Suppressor macrophage treated with lipopolysaccharide for 1 hour (primary cell): ENCODE results near the gene CLCN4.

Source experiments
- DNase-seq, 3 donors: peaks; one replicate each; pipeline ENCODE4 v3.0.0-alpha.2; 2020 to 2022

Gene CLCN4

GRCh38 chrX:10167573-10167972 is 10.8 kb downstream of the CLCN4 start:
- no peak for DNase-seq

GRCh38 chrX:10168226-10168625 is 11.5 kb downstream of the CLCN4 start:
- peak; percentile 64 to 73 (median 65) for DNase-seq

GRCh38 chrX:10169175-10169574 is 12.4 kb downstream of the CLCN4 start:
- DNase-seq: no peak

- peak; percentile 48 to 65 (median 52) for DNase-seq
Observed at GRCh38 chrX:10171249-10171648, 14.5 kb downstream of the CLCN4 start.

GRCh38 chrX:10172877-10173276 is 16.1 kb downstream of the CLCN4 start:
- no peak for DNase-seq

DNA sequence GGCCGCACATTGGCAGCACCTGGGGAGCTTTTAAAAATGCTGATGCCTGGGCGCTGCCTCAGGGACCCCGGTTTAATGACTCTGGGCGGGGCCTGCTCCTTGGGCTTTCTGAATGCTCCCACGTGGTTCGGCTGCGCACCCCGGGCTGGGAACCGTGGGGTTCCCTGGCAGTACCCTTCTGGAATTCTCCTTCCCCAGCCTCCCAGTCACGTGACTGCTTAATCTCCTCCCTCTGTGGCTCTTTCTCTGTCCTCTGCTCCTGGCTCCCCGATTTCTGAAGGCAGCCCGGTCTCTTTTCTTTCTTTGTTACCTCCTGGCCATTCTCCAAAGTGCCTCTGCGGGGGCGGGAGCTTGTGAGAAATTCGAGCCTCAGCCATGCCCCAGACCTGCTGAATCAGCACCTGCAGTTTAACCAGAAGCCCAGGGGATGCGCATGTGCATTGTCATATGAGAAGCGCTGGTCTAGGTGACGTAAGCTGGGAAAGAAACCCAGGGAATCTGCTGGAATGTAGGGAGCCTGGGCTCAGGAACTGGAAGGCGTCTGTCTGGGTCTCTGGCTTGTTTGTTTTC is 16.6 kb downstream of the CLCN4 start:
- peak in 1 of 3 donors; percentile 13 for DNase-seq

DNA sequence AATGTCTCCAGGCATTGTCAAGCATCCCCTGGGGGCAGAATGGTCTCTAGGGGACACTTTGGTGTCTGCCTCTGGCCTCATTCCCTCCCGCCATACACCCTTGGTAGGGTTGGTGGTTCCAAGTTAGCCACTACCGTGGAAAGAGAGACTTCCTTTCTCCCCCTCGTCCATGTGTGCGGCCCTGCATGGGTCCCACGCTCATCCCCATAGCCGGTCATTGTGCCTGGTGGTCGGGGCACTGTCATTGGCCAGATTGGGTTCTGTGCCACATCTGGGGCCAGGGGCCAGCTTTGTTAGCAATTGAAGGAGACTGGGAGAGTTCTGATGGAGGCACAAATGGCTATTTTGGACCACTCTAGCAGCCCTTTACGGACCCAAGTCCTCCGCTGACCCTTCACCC is 17.3 kb downstream of the CLCN4 start:
- DNase-seq: no peak

GRCh38 chrX:10174810-10175209 is 18.0 kb downstream of the CLCN4 start:
- no peak for DNase-seq

GRCh38 chrX:10175319-10175871 is 18.6 kb downstream of the CLCN4 start:
- DNase-seq: no peak

DNA sequence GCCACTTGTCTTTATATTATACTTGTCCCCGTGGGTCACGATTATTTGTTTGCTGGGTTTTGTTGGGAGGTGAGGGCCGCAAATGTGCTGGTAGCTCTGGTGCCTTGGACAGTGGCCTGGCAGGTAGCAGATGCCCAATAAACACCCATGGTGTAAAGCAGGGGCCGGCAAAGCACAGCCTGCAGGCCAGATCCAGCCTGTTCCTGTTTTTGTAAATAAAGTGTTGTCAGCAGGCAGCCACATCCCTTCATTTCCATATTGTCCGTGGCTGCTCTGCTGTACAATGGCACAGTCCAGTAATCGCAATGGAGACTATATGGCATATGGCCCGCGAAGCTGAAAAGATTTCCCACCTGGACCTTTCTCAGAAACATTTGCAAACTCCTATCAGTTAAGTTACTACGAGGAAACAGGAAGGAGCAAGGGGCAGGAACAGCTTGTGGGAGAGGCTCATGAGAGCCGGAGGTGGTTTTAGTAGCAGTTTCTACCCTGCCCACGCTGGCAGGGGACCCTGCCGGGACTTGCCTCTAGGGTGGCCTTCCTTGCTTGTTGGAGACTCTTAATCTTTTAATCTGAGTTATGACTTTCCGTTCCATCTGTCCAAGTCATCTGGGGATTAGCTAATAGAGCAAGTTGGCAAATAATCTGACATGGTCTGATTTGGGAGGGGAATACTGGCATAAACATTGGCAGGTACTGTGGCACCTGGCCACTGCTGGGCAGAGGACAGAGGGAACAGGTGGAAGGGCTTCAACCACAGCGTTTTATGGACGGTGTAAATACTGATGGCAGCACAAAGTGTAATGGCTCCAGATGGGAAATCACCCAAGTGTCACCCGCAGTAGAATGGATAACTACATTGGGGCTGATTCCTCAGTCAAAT is 19.6 kb downstream of the CLCN4 start:
- peak; percentile 44 to 67 (median 46) for DNase-seq

- DNase-seq: no peak
Observed at GRCh38 chrX:10177004-10177396, 20.2 kb downstream of the CLCN4 start.

GRCh38 chrX:10177601-10178000 is 20.8 kb downstream of the CLCN4 start:
- no peak for DNase-seq

DNA sequence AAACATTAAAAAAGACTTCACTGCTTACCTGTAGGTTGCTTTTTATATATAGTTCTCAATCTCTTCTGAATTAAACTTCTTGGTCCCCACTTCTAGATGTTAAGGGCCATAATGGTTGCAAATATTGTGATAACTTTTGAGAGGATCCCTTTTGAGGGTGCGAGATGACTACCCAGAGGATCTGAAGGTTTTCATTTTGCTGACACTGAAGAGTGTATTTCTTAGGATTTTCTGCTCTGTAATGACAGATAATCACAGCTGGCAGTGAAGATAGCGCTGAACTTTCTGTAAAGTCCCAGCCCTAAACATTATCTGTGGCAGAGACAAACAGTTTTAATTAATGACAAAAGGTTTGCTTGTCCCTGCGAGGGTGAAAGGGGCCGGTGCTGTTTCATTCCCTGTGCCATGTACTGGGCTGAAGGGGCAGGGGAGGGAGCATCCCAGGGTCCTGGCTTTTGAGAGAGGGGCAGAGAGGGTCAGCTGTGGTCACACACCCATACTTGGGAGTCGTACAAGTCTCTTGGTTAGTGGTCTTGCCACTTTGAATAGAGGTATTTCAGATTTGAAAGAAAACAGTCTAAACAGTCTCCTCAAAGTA is 22.2 kb downstream of the CLCN4 start:
- no peak for DNase-seq

DNA sequence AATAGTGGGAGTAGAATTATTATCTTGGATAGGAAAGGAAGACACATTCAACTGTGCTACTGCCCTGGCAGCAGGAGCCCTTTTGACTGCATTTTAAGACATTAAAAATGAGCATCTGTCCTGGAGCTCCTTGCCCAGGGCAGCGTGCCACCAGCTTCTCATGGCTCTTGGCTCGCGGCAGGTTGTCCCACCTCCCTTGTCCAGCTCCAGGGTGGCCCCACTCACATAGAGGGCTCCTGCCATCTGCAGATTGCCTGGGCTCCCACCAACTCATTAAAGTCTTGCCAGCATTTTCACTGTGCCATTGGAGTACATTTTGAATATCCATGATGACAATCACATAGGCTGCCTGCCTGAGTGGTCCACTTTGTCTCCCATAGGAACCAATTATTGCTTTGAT is 27.0 kb downstream of the CLCN4 start:
- no peak for DNase-seq

GRCh38 chrX:10184411-10184810 is 27.6 kb downstream of the CLCN4 start:
- no peak for DNase-seq

DNA sequence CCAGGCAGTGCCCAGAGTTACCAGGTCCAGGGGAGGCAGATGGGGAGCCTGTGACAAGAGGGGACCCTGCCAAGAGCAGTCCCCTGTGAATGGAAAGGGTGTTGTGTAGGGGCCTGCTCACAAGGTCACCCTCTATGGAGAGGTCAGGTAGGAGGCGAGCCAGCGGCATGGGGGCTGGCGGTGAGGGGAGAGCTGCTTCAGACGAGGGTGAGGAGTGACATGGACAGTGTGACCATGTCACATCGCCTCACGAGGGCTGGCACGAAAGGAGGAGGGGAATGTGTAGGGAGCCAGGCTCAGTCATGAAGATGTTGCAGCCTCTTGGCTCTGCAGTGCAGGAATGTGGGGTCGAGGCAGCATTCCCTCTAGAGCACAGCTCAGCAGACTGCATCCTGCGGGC is 29.6 kb downstream of the CLCN4 start:
- no peak for DNase-seq

GRCh38 chrX:10187421-10187820 is 30.6 kb downstream of the CLCN4 start:
- DNase-seq: no peak

- peak; percentile 65 to 81 (median 73) for DNase-seq
Observed at GRCh38 chrX:10189317-10190268, 32.8 kb downstream of the CLCN4 start.

GRCh38 chrX:10190367-10190766 is 33.6 kb downstream of the CLCN4 start:
- peak; percentile 69 to 73 (median 73) for DNase-seq

DNA sequence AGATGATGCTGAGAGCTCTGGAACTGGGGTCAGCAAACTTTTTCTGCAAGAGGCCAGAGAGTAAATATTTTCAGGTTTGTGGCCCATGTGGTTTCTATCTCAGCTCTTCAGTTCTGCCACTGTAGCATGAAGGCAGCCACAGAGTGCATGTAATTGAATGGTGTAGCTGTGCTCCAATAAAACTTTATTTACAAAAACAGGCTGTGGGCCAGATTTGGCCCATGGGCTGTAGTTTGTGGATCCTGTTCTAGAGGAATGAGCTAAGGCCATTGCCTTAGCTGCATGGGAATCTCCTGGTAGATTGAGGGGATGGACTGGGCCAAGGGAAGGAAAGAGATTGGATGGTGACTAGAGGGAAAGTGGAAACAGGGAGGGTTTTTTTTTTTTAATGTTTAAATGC is 36.8 kb downstream of the CLCN4 start:
- DNase-seq: no peak

GRCh38 chrX:10195425-10195824 is 38.6 kb downstream of the CLCN4 start:
- no peak for DNase-seq

DNA sequence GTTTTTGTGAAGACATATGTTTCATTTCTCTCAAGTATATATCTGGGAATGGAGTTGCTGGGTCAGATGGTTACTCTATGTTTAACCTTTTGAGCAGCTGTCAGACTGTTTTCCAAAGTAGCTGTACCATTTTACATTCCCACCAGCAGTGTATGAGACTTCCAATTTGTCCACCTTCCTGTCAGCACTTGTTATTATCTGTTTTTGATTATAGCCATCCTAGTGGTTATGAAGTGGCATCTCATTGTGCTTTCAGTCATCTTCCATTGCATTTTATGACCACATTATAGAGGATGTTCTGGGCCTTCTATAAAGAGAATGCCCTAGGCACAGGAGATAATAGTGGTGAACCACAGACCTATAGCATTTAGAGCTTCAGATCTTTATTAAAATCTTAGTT is 39.2 kb downstream of the CLCN4 start:
- no peak for DNase-seq
